HG03064 (cell line): Measurements from ENCODE around the gene S100P.
"Not testable (repeated sequence)": the region's sequence is repeated elsewhere in the genome, so short reads cannot be mapped to it uniquely, and the experiment has no call there.

Source experiments
- ATAC-seq: cut with Tn5 transposase; IDR thresholded peaks from one replicate; pipeline ENCODE4 v1.9.1; 2021; ENCODE audit warnings: low read depth; ENCODE audit not compliant: unreplicated experiment

S100P gene

DNA sequence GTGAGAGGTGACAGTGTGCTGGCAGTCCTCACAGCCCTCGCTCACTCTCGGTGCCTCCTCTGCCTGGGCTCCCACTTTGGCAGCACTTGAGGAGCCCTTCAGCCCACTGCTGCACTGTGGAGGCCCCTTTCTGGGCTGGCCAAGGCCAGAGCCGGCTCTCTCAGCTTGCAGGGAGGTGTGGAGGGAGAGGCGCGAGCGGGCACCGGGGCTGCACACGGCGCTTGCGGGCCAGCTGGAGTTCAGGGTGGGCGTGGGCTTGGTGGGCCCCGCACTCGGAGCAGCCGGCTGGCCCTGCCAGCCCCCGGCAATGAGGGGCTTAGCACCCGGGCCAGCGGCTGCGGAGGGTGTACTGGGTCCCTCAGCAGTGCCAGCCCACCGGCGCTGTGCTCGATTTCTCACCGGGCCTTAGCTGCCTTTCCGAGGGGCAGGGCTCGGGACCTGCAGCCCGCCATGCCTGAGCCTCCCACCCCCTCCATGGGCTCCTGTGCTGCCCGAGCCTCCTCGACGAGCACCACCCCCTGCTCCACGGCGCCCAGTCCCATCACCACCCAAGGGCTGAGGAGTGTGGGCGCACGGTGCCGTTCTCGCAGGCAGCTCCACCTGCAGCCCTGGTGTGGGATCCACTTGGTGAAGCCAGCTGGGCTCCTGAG is 21.0 kb upstream of the S100P start:
- not testable (repeated sequence) for ATAC-seq

- not testable (repeated sequence) for ATAC-seq
Observed at GRCh38 chr4:6673191-6673659, 20.5 kb upstream of the S100P start.

DNA sequence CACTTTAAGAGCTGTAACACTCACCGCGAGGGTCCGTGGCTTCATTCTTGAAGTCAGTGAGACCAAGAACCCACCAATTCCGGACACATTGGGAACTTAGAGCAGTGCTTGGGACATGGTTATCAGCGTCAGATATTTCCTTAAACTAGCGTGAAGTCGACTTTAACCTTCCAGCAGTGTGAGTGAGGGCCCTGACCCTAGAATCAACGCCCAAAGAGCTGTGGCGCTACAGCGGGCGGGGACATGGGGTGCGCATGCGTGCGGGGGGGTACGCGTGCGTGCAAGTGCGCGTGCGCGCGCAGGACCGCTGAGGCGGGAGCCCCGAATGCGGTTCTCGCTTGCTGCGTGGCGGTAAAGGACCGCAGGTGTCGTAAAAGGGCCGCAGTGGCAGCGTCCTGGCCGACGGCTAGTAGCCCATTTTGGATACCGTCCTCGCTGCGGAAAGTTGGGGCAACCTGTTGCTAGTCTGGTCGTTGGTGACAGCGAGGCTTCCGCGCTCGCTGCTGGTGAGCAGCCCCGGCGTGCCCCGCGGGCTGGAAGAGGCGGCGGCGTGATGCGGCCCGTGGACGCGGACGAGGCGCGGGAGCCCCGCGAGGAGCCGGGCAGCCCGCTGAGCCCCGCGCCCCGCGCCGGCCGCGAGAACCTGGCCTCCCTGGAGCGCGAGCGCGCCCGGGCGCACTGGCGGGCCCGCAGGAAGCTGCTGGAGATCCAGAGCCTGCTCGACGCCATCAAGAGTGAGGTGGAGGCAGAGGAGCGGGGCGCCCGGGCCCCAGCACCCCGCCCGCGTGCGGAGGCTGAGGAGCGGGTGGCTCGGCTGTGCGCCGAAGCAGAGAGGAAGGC is 19.8 kb upstream of the S100P start:
- peak; percentile 70 for ATAC-seq

DNA sequence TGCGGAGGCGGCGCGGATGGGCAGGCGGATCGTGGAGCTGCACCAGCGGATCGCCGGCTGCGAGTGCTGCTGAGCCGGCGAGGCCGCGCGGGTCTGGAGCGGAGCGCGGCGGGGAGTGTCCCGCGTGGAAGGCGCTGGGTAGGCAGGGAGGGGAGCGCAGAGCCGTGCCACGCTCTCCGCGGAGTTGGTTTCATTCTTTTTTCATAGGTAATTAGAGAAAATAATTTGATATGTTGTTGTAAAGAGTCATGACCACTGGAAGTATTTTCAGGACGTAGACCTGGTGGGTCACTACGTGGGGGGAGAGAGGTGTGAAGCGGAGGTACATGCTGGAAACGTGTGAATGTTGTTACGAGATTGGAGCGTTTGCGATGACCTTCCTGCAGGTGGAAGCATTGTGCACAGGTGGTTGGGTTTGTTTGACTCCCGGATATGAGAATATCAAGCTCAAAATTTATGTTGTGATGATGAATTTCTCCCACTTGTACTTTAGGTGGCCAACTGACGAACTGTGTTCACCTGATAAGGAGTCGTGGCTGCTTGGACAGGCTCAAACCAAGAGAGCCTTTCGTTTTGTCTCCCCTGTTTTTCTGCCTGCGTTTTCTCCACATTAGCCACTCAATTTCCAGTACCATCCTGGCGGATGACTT is 19.1 kb upstream of the S100P start:
- peak; percentile 37 for ATAC-seq

- ATAC-seq = no peak
Observed at GRCh38 chr4:6676722-6677558, 16.7 kb upstream of the S100P start.

- no peak for ATAC-seq
Observed at GRCh38 chr4:6680372-6681034, 13.2 kb upstream of the S100P start.

DNA sequence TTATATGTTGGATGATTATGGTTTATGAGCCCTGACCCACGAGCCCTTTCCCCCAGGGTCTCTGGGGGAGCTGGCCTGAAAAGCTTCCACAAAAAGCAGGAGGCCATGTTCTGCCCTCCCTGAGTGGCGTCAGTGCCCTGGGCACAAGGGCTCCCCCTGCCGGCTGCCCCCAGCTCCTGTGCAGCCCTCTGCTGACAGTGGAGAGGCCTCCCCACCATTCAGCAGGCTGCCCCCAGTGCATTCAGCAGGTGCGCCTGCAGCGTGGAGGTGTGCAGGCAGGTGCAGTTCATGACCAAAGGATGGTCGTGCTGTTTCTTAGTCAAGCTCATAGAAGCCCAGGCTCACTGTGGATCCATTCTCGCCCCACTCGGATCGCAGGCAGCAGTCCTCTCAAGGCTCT is 12.5 kb upstream of the S100P start:
- ATAC-seq = no peak

DNA sequence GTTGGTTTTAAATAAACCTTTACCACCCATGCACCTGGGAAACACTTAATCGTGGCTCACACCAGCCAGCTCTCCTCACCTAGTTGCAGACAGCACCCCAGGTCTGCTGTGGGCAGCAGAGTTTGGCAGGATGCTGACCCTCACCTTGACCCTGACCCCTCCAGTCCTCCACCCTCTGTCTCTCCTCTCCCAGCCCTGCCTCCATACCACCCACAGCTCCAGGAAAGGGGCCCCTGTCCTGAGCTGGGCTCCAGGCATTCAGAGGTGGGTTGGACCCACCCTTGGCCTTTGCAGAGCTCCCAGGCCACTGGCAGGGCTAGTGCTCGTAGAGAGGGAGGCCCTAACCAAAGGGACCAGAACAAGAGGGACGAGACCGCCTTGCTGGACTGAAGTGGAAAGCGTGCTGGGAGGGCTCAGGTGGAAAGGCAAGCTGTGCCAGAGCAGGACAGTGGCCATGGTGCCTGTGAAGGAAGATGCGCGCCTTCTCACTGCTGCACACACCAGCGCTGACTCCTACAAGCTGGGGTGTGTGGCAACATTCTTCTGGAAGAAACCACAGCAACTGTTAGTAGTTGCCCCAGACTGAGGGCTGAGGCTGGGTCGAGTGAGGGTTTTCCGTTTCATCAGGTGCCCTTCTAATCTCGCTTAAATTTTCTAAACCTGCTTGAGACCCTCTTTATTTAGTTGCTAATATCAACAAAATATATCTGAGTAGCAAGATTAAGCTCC is 10.7 kb upstream of the S100P start:
- ATAC-seq = no peak

DNA sequence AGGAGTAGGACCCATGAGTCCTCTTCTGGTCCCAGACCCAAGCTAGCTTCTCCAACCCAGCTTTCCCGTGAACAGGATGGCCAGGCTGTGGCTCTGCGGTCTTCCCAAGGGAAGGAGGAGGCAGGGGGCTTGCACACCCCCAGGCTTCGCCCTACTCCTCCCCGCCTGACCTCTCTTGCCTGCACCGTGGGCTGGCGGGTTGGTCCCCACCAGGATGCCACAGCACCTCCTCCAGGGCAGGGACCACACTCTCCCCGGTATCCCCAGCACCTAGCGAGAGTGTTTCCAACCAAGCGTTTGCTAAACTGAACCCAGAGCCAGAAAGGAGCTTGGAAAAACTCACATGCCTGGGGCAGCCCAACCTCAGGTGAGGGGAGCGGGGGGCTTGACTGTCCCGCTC is 9.0 kb upstream of the S100P start:
- ATAC-seq = no peak

DNA sequence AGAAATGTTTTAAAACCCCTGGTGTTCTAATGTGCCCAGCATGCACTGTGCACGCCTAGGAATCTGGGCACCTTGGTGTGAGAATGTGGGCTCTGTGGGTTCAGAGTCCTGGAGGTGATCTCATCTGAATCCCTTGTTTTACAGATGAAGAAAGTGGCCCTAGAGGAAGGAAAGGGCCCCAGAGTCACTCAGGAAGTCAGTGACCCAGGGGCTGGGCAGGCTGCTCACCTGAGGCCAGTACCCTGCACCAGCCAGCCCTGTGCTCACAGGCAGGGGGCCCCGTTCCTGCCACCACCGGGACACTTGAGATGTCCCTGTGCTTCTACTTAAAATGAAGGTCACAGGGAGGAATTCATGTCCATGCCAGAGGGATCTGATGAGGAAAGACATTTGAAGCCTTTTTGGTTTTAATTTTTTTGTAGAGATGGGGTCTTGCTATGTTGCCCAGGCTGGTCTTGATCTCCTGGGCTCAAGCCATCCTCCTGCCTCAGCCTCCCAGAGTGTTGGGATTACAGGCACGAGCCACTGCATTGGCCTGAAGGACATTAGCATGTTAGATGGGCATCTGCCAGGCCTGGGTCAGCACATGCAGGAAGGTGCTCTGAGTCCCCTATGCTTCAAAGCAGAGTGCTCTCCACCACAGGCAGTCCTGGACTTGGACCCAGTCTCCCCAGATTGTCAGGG is 7.4 kb upstream of the S100P start:
- ATAC-seq = no peak

- ATAC-seq = no peak
Observed at GRCh38 chr4:6687947-6688878, 5.5 kb upstream of the S100P start.

DNA sequence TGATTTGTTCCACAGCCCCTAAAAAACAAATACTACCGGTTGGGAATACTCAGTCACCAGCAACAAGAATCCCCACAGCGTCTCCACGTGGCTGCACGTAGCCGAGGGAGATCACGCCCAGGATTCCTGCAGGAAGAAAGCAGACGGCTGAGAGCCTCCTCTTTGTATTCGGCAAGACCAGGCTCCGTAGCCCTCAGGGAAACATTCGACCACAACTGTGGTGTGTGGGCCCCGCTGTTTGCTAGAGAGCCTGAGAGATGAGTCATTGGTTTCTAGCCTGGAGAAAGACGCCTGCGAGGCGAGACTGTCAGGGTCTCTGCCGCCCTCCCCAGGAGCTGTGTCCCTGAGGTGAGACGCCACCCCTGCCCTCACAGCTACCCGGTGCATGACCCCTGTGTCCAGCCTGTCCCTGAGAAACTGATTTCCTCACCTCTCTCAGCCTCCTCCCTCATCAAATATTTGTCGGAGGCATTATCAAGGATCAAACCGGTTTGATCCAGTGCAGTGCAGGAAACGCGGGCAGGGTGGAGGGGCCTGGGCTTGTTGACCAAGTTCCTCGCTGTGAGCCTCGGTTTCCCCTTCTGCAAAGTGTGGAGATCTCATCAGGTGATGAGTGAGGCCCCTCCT is 4.7 kb upstream of the S100P start:
- ATAC-seq = peak; percentile 56

DNA sequence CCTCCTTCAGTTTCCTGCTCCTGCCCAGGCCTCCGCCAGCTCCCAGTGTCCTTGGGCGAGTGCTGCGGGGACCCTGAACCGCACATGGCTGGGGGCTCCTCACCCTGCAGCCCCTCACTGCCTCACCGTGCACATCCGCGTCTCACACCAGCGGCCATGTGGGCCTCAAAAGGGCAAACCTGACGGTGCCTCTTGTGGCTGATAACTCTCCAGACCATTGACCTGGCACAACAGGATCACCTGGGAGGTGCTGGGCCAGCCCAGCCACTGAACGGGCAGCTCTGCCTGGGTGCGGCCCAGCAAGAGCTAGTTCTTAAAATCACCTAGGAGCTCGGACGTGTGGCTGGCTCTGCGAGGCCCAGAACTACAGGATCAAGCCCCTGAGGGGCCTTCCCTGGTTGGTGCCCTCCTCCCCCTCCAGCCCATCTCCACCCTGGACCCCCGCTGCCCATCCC is 4.1 kb upstream of the S100P start:
- ATAC-seq = no peak

- ATAC-seq = no peak
Observed at GRCh38 chr4:6692379-6692778, 1.3 kb upstream of the S100P start.

GRCh38 chr4:6692806-6693205 is 872 bp upstream of the S100P start:
- no peak for ATAC-seq

GRCh38 chr4:6694177-6694901 is 661 bp downstream of the S100P start:
- no peak for ATAC-seq
